Esophagus squamous epithelium (tissue), 5 donors: ENCODE results near the gene FOXO6. TPM values are rescaled to one million over a fixed set of nuclear protein-coding genes. Genes with fewer than 3 reads are reported as not detected.

ENCODE experiments used
- DNase-seq: peaks from one replicate; lab custom pipeline; 2025; lab: John Stamatoyannopoulos, UW
- H3K27ac ChIP-seq, 4 donors: fragments of 200-600 bp; sonication (generic); one replicate each; pipeline ENCODE4 v1.5.1; 2016 to 2019; ENCODE audit warnings: mild to moderate bottlenecking in 1 of 4
- H3K27me3 ChIP-seq, 4 donors: fragments of 200-600 bp; sonication (generic); 1 replicate in 3 of 4; 2 replicates in 1 of 4; pipeline versions ENCODE4 v1.5.1 to v1.6.0; 2017 to 2021; ENCODE audit warnings: antibody characterized with exemption in 1 of 4
- H3K36me3 ChIP-seq, 3 donors: fragments of 200-600 bp; sonication (generic); one replicate each; pipeline ENCODE4 v1.5.1; 2016 to 2019
- H3K4me1 ChIP-seq, 3 donors: fragments of 200-600 bp; sonication (generic); one replicate each; pipeline ENCODE4 v1.5.1; 2017 to 2019
- H3K4me3 ChIP-seq, 4 donors: fragments of 200-600 bp; sonication (generic); 1 replicate in 3 of 4; 2 replicates in 1 of 4; pipeline ENCODE4 v1.5.1; 2016 to 2019; ENCODE audit warnings: mild to moderate bottlenecking in 2 of 4, moderate library complexity in 1 of 4
- H3K9me3 ChIP-seq, 3 donors: fragments of 200-600 bp; sonication (generic); one replicate each; pipeline ENCODE4 v1.5.1; 2016 to 2019
- POLR2A ChIP-seq, 4 donors: fragments of 450-650 bp; IDR thresholded peaks; one replicate each; pipeline ENCODE4 v1.6.1; 2017; ENCODE audit warnings: antibody characterized with exemption in 4 of 4, mild to moderate bottlenecking in 4 of 4, moderate library complexity in 3 of 4
- WGBS, 2 donors: methylation state at CpG; one replicate each; pipeline ENCODE4 v1.1.5; 2018; 5-methylcytosine and 5-hydroxymethylcytosine counted together
- intact Hi-C: fragments of 100-400 bp; cut with DNase I; formaldehyde crosslinking; loops from one replicate; pipeline ENCODE4 v1.15.0; 2022
- total RNA-seq, 4 donors: library from RNA; depleted of rRNA; stranded (reverse); fragments of >200 nt; gene quantifications; one replicate each; pipeline ENCODE4 v1.1.0, GENCODE V29; 2016
- TF ChIP-seq, protein P1 (sequence below), 6 experiments: fragments of 450-650 bp in 4 of 6; fragments of 200-600 bp in 2 of 6; sonication (generic) in 2 of 6; IDR thresholded peaks; one replicate each; pipeline ENCODE4 v1.5.1; 2016 to 2019; ENCODE audit warnings: antibody characterized with exemption in 6 of 6, mild to moderate bottlenecking in 4 of 6, moderate library complexity in 4 of 6
- donor health status: DM: yes; HTN: yes; CAD: no.

FOXO6 gene
- total RNA-seq, 4 donors from 2014 or later, result 0.18 to 0.53 (median 0.38) TPM; not detected in 1

DNA sequence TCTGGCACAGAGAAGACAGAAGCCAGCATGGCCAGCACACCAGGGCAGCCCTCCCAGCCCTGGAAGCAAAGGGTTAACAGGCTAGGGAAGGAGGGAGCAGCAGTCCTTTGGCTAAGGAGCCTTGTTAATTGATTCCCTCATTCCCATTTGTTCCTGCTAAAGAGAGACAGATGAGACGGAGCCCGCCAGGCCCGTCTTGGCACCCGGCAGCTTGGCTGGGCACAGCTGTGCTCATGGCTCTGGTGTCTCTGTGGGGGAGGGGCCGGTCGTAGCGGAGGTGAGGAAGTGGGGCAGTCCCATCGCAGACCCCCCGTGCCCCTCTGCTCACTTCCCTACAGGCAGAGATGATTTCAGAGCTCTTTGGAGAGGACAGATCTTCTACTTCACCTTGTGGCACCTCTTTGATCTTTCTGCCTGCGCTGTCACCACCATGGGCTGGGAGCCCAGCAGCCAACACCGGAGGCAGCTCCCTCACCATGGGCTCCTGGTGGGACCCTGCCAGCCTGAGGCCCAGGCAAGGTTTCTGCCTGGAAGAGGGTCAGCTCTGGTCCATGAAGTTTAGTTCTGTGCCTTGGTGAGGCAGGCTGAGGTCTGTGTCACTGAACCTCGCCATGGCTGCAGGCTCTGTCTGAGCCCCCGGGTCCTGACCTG is 38.0 kb downstream of the FOXO6 start:
- TF ChIP-seq, protein P1, sequence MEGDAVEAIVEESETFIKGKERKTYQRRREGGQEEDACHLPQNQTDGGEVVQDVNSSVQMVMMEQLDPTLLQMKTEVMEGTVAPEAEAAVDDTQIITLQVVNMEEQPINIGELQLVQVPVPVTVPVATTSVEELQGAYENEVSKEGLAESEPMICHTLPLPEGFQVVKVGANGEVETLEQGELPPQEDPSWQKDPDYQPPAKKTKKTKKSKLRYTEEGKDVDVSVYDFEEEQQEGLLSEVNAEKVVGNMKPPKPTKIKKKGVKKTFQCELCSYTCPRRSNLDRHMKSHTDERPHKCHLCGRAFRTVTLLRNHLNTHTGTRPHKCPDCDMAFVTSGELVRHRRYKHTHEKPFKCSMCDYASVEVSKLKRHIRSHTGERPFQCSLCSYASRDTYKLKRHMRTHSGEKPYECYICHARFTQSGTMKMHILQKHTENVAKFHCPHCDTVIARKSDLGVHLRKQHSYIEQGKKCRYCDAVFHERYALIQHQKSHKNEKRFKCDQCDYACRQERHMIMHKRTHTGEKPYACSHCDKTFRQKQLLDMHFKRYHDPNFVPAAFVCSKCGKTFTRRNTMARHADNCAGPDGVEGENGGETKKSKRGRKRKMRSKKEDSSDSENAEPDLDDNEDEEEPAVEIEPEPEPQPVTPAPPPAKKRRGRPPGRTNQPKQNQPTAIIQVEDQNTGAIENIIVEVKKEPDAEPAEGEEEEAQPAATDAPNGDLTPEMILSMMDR (IDR thresholded peaks at IDR 0.05), result no peak
- no peak for TF ChIP-seq POLR2A (IDR thresholded peaks at IDR 0.05)

DNA sequence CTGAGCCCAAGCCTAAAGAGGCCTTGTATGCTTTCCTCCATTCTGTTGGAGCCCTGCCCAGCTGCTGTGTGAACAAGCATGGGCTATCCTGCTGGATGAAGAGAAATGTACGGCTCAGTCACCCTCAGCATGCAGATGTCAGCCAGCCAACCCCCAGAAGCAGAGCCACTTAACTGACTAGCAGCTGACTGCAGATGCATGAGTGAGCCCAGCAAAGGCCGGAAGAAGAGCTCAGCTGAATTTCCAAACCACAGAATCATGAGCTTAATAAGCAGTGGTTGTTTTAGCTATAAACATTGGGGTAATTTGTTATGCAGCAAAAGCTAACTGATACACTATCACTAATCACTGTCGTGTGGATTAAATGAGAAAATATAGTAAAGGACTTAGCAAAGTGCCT is 39.0 kb downstream of the FOXO6 start:
- H3K9me3 ChIP-seq, result no peaks in the 10 kb centered on the region
- H3K27me3 ChIP-seq, result peaks cover 0 to 38% (median 0%) of the 10 kb centered on the region in 4 donors
- H3K4me3 ChIP-seq, result no peak overlapping the region
- no peak overlapping the region for H3K27ac ChIP-seq
- H3K36me3 ChIP-seq, result no peaks in the 10 kb centered on the region
- intact Hi-C loops, result no loop called here
- TF ChIP-seq POLR2A (IDR thresholded peaks at IDR 0.05), result no peak
- TF ChIP-seq, protein P1 (IDR thresholded peaks at IDR 0.05), result no peak
- 97% methylated on average over 2 of the region's 3 CpGs for WGBS, 2 donors
- DNase-seq, result no peak
- peaks cover 3 to 22% (median 5%) of the 10 kb centered on the region in 3 donors for H3K4me1 ChIP-seq

More for the DNA sequence above, 38.0 kb downstream of the FOXO6 start:
- Histone ChIP-seq H3K9me3 (no peaks in the 10 kb centered on the region), H3K4me3 (no peak overlapping the region), H3K27me3 (peaks cover 0 to 38% (median 0%) of the 10 kb centered on the region in 4 donors), H3K27ac (no peak overlapping the region), H3K4me1 (peaks cover under 1 to 22% (median under 1%) of the 10 kb centered on the region in 3 donors), H3K36me3 (no peaks in the 10 kb centered on the region)
- WGBS, 2 donors, result 26 to 34% methylated on average over 8 to 10 of the region's 13 CpGs
- intact Hi-C loops, result no loop called here
- DNase-seq, result no peak

DNA sequence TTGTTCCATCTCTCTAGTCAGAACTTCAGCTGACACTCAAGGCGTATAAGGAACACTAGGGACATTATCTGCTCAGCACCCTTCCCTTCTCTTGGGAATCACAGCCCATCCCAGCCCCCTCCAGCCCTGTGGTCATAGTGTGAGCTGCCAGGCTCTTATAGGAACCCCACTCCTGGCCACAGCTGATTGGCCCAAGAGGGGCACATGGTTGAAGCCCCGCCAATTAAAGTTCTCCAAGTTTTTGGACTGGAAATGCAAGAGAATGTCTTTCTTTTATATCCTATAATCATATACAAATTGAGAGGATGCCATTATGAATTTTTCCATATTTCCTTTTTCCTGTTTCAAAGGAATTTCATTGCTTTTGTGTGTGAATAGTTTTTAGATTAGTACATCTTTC is 40.7 kb downstream of the FOXO6 start:
- WGBS, 2 donors, result 89 to 95% methylated on average over 2 of the region's 2 CpGs

DNA sequence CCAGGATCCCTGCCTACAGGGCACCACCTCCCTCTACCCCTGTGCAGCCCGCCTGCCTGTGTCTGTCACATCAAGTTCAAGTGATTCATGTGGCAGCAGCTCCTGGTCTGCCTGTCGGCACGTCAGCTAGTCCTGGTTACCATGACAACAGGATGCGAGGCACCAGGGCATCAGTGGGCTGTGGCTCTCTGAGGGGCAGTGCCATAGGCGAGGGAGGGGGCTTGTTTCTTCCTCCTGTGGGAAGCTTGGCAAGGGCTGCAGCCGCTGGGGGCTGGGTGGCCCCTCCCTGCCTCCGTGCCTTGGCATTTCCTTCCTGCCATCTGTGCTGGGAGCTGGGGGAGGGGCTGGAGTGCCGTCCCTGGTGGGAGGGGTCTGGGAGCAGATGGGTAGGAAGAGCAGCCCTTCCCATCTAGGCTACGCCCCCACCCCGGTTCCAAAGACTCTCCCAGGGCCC is 43.1 kb downstream of the FOXO6 start:
- Histone ChIP-seq H3K27me3 (peaks cover 0 to 53% (median 0%) of the 10 kb centered on the region in 4 donors), H3K4me3 (no peak overlapping the region), H3K27ac (no peak overlapping the region), H3K36me3 (no peaks in the 10 kb centered on the region), H3K4me1 (peaks cover 3 to 9% (median 5%) of the 10 kb centered on the region in 3 donors), H3K9me3 (no peaks in the 10 kb centered on the region)
- WGBS, 2 donors, result 0% methylated on average over 3 of the region's 10 CpGs; no CpG with 5 or more reads in 1 of the 2 donors
- intact Hi-C loops, result no loop called here
- no peak for DNase-seq
- TF ChIP-seq, protein P1 (IDR thresholded peaks at IDR 0.05), result no peak
- no peak for TF ChIP-seq POLR2A (IDR thresholded peaks at IDR 0.05)

More for the DNA sequence above, 40.7 kb downstream of the FOXO6 start:
- Histone ChIP-seq H3K36me3 (no peaks in the 10 kb centered on the region), H3K27me3 (peaks cover 0 to 32% (median 0%) of the 10 kb centered on the region in 4 donors), H3K4me1 (peaks cover 3 to 15% (median 5%) of the 10 kb centered on the region in 3 donors), H3K27ac (no peak overlapping the region), H3K4me3 (no peak overlapping the region), H3K9me3 (no peaks in the 10 kb centered on the region)
- intact Hi-C loops, result no loop called here
- no peak for DNase-seq
- TF ChIP-seq POLR2A (IDR thresholded peaks at IDR 0.05), result no peak
- TF ChIP-seq, protein P1 (IDR thresholded peaks at IDR 0.05), result no peak

DNA sequence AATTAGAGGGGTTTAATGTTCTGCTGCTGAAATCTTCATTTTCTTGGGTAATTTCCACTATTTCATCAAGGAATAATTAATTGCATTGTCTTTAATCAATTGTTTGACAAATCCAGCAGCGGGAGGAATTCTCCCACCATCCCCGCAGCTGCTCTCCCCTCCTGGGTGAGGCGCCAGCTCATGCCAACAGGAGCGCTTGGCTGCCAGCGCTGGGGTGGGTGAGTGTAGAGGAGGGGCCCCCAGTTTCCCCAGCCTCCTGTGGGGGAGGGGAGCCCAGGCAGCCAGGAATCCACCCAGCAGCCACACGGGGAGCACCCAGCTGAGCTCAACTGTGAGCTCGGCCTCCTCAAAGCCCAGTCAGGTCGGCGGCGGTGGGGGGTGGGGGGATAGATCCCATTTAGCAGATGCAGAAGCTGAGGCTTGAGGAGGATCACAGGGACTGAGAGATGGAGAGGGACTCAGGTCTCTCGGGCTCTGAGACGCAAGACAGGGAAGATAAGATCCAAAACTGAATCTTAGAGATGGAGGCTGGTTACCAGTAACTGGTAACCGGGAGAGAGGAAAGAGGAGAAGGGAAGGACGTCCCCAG is 46.5 kb downstream of the FOXO6 start:
- intact Hi-C loops, result no loop called here
- Histone ChIP-seq H3K4me3 (no peak overlapping the region), H3K36me3 (no peaks in the 10 kb centered on the region), H3K27ac (no peak overlapping the region), H3K9me3 (peaks cover 0 to 10% (median 0%) of the 10 kb centered on the region in 3 donors), H3K4me1 (peaks cover 3 to 11% (median 5%) of the 10 kb centered on the region in 3 donors), H3K27me3 (peaks cover 0 to 64% (median 0%) of the 10 kb centered on the region in 4 donors)
- no peak for DNase-seq
- 63 to 74% methylated on average over 4 to 9 of the region's 14 CpGs for WGBS, 2 donors
- no peak for TF ChIP-seq POLR2A (IDR thresholded peaks at IDR 0.05)
- TF ChIP-seq, protein P1 (IDR thresholded peaks at IDR 0.05), result no peak
